ENCODE measurements around the gene AOX1. TPM values are rescaled to one million over a fixed set of nuclear protein-coding genes. Genes with fewer than 3 reads are reported as not detected.
"Not testable (repeated sequence)": the region's sequence is repeated elsewhere in the genome, so short reads cannot be mapped to it uniquely, and the experiment has no call there.

The AOX1 gene
- total RNA-seq, 1 experiment from 2014 or later = 7.6 TPM

DNA sequence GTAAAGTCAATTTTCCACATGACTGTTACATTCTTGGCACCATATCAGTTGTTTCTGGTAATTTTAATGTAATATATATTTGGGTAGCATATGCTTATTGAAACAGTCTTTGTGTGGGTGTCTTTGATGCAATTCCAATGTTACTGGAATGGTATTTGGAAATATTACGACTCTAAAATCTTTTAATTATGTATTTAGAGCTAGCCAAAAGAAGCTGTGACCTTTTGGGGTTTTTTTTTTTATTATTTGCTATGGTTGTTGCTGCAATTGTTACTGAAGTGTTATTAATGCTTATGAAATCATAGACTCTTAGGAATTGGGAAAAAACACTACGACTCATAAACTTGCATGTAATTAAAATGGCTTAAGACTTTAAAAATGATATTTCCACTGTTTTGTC, 95.9 kb downstream of the AOX1 start:
- Histone ChIP-seq H3K4me3 (ENCODE audit: insufficient read depth, low read depth, low read length) (no peak overlapping the region), H3K36me3 (replicated peaks; ENCODE audit: control insufficient read depth, insufficient read depth, low read length) (no peaks in the 10 kb centered on the region), H3K27me3 (ENCODE audit: control insufficient read depth, insufficient read depth, low read length) (no peaks in the 10 kb centered on the region)
- DNase-seq = no peak

DNA sequence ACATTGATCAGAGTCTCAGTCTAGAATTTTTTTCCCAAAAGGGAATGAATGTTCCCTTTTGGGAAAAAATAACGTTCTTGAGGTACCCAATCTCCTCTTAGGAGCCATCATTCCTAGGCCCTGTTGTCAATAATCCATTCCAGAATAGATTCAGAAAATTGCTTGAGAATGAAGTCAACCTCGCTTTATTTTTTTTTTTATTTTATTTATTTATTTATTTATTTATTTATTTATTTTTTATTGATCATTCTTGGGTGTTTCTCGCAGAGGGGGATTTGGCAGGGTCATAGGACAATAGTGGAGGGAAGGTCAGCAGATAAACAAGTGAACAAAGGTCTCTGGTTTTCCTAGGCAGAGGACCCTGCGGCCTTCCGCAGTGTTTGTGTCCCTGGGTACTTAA, 96.6 kb downstream of the AOX1 start:
- H3K4me3 ChIP-seq (ENCODE audit: insufficient read depth, low read depth, low read length); DNase-seq; H3K27me3 ChIP-seq (ENCODE audit: control insufficient read depth, insufficient read depth, low read length); H3K36me3 ChIP-seq (replicated peaks; ENCODE audit: control insufficient read depth, insufficient read depth, low read length): not testable (repeated sequence)

DNA sequence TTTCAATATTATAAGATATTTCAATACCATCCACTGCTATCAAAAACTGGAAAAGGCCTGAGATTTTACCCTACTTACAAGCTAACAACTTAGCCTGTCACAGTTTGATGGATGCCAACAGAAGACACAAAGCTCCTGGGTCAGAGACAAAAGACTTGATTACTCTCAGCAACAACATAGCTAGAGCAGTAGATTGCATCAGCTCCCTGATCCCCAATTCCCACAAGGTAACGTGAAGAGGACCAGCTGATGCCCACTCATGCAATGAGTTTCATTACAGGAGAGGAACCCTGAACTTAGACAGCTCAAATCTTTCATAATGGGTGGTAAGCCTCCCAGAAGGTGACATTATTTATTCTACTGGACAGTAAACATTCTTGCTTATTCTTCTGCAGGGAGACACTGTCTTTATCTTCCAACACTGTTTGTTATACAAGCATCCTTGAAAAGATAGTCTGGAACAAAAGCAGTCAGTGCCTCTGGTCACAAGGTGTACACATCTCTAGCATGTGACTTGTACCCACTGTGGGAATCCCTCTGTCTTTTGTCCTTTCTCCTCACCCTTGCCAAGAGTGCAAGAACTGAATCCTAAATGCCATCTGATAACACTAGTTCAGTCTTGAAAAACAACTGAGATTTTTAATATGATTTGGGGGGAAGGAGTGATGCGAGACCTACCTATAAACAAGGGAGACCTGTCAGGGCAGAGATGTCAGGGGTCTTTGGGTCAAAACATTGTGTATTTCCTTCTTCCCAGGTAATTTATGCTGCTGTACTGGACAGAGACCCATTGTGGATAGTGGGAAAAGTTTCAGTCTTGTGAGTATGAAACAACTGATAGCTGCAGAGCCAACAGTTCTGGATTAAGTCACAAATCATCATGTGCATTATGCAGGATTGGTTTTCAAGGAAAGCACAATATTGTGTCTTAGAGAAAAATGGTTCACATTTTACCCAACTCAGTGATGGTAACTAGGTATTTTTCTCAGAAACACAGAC, 102.4 kb downstream of the AOX1 start:
- Histone ChIP-seq H3K36me3 (replicated peaks; ENCODE audit: control insufficient read depth, insufficient read depth, low read length) (no peaks in the 10 kb centered on the region), H3K27me3 (ENCODE audit: control insufficient read depth, insufficient read depth, low read length) (no peaks in the 10 kb centered on the region), H3K4me3 (ENCODE audit: insufficient read depth, low read depth, low read length) (no peak overlapping the region)
- no peak for DNase-seq

DNA sequence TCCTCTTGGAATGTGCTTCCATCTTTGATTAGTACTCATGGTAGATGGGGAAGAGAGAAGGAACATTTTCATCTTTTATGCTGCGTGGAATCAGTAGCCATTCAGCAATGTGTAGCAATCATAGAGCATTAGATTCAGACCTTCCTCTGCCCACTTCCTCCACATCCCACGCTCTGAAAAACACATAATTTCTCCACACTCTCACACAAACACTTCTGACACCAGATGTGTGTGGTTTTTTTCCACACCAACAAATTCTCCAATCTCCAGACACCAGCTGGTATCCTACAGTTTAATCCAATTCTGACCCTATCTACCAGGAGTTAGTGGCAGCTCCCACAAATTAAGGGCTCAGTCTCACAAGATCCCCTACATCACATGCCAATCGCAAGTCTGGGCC, 103.3 kb downstream of the AOX1 start:
- no peaks in the 10 kb centered on the region for H3K27me3 ChIP-seq (ENCODE audit: control insufficient read depth, insufficient read depth, low read length)
- DNase-seq = no peak
- no peak overlapping the region for H3K4me3 ChIP-seq (ENCODE audit: insufficient read depth, low read depth, low read length)
- H3K36me3 ChIP-seq (replicated peaks; ENCODE audit: control insufficient read depth, insufficient read depth, low read length) = no peaks in the 10 kb centered on the region

DNA sequence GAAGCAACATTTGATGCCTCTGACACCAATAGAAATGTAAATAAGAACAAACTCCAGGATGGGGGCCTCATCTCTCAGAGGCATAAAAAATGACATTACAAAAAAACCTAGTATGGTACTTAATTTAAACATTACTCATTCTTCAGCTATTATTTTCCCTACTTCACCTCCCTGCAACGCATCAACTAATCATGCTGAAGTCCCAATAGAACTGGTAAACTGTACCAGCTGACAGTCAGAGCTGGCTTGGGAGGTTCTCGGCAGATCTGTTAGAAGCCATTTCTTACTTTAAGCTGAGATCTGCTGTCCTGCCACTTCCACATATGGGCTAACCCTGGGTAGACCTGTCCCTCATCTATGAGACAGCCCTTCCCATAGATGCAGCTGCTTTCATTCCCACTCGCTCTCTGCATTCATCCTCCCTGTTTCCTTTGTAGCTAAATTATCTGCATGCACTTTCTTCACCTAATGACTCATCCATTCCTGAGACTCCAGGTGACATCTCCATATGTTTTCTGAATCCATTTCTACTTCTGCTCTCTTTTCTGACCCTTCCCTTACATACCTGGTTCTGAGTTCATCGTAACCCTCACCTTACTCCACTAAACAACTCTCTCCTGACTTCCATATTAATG, 108.1 kb downstream of the AOX1 start:
- no peak for DNase-seq
- no peak overlapping the region for H3K4me3 ChIP-seq (ENCODE audit: insufficient read depth, low read depth, low read length)
- no peaks in the 10 kb centered on the region for H3K27me3 ChIP-seq (ENCODE audit: control insufficient read depth, insufficient read depth, low read length)
- no peaks in the 10 kb centered on the region for H3K36me3 ChIP-seq (replicated peaks; ENCODE audit: control insufficient read depth, insufficient read depth, low read length)

DNA sequence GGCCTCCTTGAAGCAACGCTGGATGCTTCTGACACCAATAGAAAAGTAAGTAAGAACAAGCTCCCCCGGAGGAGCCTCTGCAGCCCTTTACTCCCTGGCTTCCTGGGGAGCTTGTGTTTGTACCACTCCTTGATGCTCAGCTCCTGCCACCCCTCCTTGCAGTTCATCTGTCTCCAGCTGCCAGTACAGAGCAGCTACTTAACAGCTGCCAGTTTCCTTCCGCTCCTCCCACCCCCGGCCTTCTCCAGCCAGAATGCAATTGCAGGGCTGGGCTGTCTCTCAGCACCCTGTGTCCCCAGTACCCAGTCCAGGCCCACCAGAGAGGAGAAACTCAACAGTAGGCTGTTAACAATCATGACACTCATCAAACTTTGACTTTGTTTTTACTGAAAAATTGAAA, 109.4 kb downstream of the AOX1 start:
- Histone ChIP-seq H3K36me3 (replicated peaks; ENCODE audit: control insufficient read depth, insufficient read depth, low read length) (no peaks in the 10 kb centered on the region), H3K4me3 (ENCODE audit: insufficient read depth, low read depth, low read length) (no peak overlapping the region), H3K27me3 (ENCODE audit: control insufficient read depth, insufficient read depth, low read length) (no peaks in the 10 kb centered on the region)
- no peak for DNase-seq

DNA sequence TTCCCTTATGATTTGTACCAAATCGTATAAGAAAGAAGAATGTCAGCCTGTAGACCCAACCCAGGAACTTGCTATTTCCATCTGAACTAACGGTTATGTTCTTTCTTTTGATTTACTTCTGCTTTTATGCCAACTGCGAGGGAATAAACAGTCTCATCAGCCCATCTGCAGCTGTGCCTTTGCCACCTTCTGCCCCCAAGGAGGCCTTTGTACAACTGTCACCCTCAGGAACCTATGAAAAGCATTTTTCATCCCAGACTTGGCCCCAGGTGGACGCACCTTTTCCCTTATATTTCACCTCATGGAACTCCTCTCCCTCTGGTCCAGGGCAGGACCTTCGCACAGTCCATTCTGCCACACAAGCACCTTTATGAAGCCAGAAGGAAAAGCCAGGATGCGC, 109.8 kb downstream of the AOX1 start:
- no peak overlapping the region for H3K4me3 ChIP-seq (ENCODE audit: insufficient read depth, low read depth, low read length)
- DNase-seq = no peak
- H3K27me3 ChIP-seq (ENCODE audit: control insufficient read depth, insufficient read depth, low read length) = no peaks in the 10 kb centered on the region
- no peaks in the 10 kb centered on the region for H3K36me3 ChIP-seq (replicated peaks; ENCODE audit: control insufficient read depth, insufficient read depth, low read length)

DNA sequence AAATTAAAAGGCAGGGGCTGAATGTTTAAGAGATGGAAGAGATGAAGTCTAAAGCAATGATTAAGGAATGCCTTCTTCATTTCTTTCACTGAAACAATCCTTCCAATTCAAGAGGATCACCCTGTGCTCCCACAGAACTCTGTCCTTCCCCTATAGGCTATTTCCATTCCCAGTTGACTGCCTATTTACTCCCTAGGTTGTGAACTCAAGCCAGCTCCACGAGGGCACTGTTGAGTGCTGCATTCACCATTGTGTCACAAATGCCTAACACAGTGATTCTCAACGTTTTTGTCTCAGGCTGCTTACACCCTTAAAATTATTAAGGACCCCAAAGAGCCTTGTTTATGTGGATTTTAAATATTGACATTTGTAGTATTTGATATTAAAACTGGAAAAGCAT, 112.4 kb downstream of the AOX1 start:
- H3K4me3 ChIP-seq (ENCODE audit: insufficient read depth, low read depth, low read length) = no peak overlapping the region
- no peaks in the 10 kb centered on the region for H3K36me3 ChIP-seq (replicated peaks; ENCODE audit: control insufficient read depth, insufficient read depth, low read length)
- DNase-seq = no peak
- H3K27me3 ChIP-seq (ENCODE audit: control insufficient read depth, insufficient read depth, low read length) = no peaks in the 10 kb centered on the region

DNA sequence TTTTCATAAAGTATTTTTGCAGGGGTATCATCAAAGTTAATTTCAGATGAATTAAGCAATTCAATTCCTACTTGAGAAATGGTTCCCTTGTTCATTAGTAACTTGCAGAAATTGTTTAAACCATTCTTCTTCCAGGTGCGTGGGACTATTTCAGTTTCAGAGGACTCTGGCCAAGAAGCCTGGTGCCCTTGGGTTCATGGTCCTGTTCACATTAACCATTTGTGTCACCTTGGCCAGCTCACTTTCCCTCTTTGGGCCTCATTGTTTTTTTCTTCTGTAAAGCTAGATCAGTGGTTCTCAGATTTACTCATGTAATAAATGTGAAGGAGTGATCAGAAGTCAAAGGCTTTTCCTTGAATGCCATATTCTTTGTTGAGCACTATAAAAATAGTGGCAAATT, 113.5 kb downstream of the AOX1 start:
- H3K4me3 ChIP-seq (ENCODE audit: insufficient read depth, low read depth, low read length) = no peak overlapping the region
- H3K27me3 ChIP-seq (ENCODE audit: control insufficient read depth, insufficient read depth, low read length) = no peaks in the 10 kb centered on the region
- H3K36me3 ChIP-seq (replicated peaks; ENCODE audit: control insufficient read depth, insufficient read depth, low read length) = no peaks in the 10 kb centered on the region
- no peak for DNase-seq

DNA sequence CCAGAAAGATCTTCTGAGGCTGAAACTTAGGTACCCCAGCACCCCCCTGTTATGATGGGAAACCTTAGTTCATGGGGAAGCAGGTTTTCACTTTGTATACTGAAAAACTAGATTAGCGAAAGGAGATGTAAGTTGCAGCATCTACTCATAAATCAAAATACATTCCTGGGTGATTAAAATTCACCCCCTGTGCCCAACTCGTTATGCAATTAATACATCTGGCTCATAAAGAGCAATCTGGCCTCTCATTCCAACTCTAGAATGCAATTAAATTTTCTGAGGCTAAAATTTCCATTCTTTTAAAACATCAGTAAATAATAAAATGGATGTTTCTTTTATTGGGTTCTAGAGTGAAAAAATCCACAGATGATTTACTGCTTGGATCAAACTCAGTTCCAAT, 115.0 kb downstream of the AOX1 start:
- H3K27me3 ChIP-seq (ENCODE audit: control insufficient read depth, insufficient read depth, low read length) = no peaks in the 10 kb centered on the region
- no peak for DNase-seq
- H3K36me3 ChIP-seq (replicated peaks; ENCODE audit: control insufficient read depth, insufficient read depth, low read length) = no peaks in the 10 kb centered on the region
- H3K4me3 ChIP-seq (ENCODE audit: insufficient read depth, low read depth, low read length) = no peak overlapping the region

DNA sequence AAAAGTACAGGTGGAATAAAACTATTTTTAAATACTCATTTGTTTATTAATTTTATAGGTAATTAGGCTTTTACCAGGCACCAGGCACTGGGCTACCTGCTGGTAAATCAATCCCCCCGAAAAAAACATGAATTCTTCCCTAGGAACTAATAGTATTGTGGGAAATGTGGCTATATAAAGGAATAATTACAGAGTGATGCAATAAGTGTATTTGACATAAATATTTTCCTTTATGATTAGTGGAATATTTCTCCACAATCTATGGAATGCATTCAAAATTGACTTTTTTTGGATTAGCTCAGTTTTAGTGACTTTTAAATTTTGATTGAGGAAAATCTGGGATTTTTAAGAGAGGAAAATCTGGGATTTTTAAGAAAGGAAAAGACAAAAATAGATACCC, 116.2 kb downstream of the AOX1 start:
- no peak for DNase-seq
- Histone ChIP-seq H3K27me3 (ENCODE audit: control insufficient read depth, insufficient read depth, low read length) (no peaks in the 10 kb centered on the region), H3K36me3 (replicated peaks; ENCODE audit: control insufficient read depth, insufficient read depth, low read length) (no peaks in the 10 kb centered on the region)

DNA sequence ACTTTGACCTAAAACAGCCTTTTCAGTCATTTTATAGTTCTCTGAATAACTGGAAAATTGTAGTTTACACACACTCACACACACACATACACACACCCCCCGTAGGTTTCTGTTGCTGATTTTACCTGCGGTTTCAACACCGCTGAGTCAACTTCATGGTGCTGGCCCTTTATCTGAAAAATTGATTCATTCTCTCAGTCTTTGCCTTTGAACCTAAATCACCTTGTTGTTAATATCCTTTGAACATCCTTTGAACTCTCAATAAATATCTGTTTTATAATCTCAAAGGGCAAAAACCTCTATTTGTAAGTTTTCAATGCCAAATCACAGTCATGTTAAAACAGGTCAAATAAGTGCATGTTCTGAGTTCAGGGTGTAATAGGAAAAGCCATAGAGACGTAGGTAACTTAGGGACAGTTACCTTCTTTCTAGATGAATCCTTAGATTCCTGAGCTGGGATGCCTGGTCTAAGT, 116.9 kb downstream of the AOX1 start:
- Histone ChIP-seq H3K27me3 (ENCODE audit: control insufficient read depth, insufficient read depth, low read length) (no peaks in the 10 kb centered on the region), H3K36me3 (replicated peaks; ENCODE audit: control insufficient read depth, insufficient read depth, low read length) (no peaks in the 10 kb centered on the region), H3K4me3 (ENCODE audit: insufficient read depth, low read depth, low read length) (no peak overlapping the region)
- no peak for DNase-seq

More for the DNA sequence above, 116.2 kb downstream of the AOX1 start:
- no peak overlapping the region for H3K4me3 ChIP-seq (ENCODE audit: insufficient read depth, low read depth, low read length)

DNA sequence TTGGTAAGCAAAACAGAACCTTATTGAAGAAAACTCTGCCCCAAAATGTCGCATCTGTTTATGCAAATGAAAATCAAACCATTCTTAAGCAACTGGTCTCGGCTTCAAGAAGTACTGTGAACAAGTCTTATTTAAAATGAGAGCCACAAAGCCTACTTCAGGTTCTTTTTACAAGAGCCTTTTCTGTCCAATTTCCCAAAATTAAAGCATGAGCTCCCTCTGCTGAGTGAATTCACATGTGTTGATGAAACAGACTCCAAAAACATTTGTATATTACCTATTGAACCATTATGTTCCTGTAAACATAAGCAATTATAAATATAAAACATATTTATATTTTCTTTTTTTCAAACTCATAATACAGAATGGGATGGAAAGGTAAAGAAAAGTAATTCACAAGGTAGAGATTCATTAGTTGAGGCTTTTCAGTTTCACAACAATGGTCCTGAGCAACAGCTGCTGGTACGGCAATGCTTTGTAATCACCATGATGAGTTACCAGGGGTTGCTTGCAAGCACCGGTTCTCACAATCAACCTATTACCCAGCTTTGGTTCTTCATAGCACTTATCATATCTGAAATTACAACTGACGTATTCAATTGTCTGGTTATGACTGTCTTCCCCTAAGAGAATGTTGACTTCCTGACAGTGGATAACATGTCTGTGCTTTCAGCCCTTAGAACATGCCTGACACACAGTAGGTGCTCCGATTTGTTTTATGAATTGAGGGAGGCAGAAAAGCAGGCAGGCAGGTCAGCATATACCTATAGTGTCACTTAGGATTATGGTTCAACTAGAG, 117.5 kb downstream of the AOX1 start:
- DNase-seq = no peak
- Histone ChIP-seq H3K4me3 (ENCODE audit: insufficient read depth, low read depth, low read length) (no peak overlapping the region), H3K27me3 (ENCODE audit: control insufficient read depth, insufficient read depth, low read length) (no peaks in the 10 kb centered on the region), H3K36me3 (replicated peaks; ENCODE audit: control insufficient read depth, insufficient read depth, low read length) (no peaks in the 10 kb centered on the region)

DNA sequence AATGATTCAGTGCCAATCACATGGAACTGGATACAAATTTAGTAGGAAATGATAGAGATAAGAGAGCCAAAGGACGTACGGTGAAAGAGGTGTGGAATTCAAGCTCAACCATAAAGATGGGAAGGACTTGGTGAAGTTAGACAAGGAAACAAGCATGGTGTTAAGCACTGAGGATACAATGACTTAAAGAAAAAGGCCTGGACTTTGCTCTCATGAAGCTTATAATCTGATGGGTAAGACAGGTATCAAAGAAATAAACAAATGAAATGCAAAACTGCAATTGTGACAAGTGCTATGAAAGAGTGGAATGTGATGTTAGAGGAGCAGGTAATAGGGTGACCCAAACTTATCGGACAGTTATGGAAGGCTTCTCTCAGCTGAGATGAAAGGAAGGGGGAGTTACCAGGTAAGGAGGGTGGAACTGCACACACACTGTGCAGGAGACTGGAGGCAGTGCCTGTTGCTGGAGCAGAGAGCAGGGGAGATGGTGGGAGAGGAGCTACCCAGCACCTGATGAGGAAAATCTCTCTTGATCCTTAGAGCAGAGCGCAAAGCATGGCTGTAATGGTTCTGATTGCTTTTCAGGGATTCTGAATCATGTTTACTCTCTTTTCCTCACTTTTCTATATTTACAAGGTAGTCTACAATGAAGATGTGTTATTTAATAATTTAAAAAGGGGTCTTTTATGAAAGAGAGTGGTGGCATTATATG, 118.3 kb downstream of the AOX1 start:
- Histone ChIP-seq H3K27me3 (ENCODE audit: control insufficient read depth, insufficient read depth, low read length) (no peaks in the 10 kb centered on the region), H3K36me3 (replicated peaks; ENCODE audit: control insufficient read depth, insufficient read depth, low read length) (no peaks in the 10 kb centered on the region), H3K4me3 (ENCODE audit: insufficient read depth, low read depth, low read length) (no peak overlapping the region)
- DNase-seq = no peak

Data from H7 (cell line).